Caco-2 (cell line): ENCODE measurements around the gene MAN2C1. TPM values are rescaled to one million over a fixed set of nuclear protein-coding genes. Genes with fewer than 3 reads are reported as not detected.

Experiments
- BruUV-seq: library from RNA; stranded (reverse); fragments of 400-500 nt; replicated peaks from 2 replicates; lab custom pipeline; 2021; lab: Mats Ljungman, UMichigan
- CTCF ChIA-PET: fragments of 300-600 bp; sonication (Branson Sonifier 250); formaldehyde crosslinking; loops from one replicate; lab custom pipeline; 2022; ENCODE audit warnings: antibody characterized with exemption; lab: Charles Lee
- POLR2A ChIA-PET: fragments of 300-600 bp; sonication (Branson Sonifier 250); formaldehyde crosslinking; loops from one replicate; lab custom pipeline; 2022; ENCODE audit warnings: antibody characterized with exemption; lab: Charles Lee
- DNase-seq, 2 experiments: peaks; one replicate each; pipeline versions ENCODE4 v3.0.0 to v3.0.0-alpha.2; 2020 to 2022
- H3K27me3 ChIP-seq: replicated peaks from 2 replicates; pipeline ENCODE4 v1.6.0; 2011; ENCODE audit warnings: low read length; ENCODE audit not compliant: control insufficient read depth, insufficient read depth
- H3K36me3 ChIP-seq: 2 replicates; pipeline ENCODE4 v1.5.1; 2011; ENCODE audit warnings: low read length; ENCODE audit not compliant: control insufficient read depth, insufficient read depth
- H3K4me1 ChIP-seq: fragments of 250-450 bp; sonication (Bioruptor Pico); 2 replicates; pipeline ENCODE4 v1.5.1; 2020; ENCODE audit warnings: mild to moderate bottlenecking
- H3K4me3 ChIP-seq: 2 replicates; pipeline ENCODE4 v1.5.1; 2011; ENCODE audit warnings: low read depth, mild to moderate bottlenecking, control low read depth, low read length
- H3K9me3 ChIP-seq: fragments of 250-450 bp; sonication (Bioruptor Pico); 2 replicates; pipeline ENCODE4 v1.5.1; 2020; ENCODE audit warnings: mild to moderate bottlenecking, moderate library complexity
- H3K27ac Mint-ChIP-seq: one replicate; pipeline ENCODE4 v1.8.0; 2022; ENCODE audit warnings: mixed read lengths; ENCODE audit not compliant: unreplicated experiment
- H3K27me3 Mint-ChIP-seq: one replicate; pipeline ENCODE4 v1.8.0; 2022; ENCODE audit warnings: mixed read lengths; ENCODE audit not compliant: insufficient read depth, unreplicated experiment
- H3K36me3 Mint-ChIP-seq: one replicate; pipeline ENCODE4 v1.8.0; 2022; ENCODE audit warnings: mild to moderate bottlenecking, mixed read lengths; ENCODE audit not compliant: insufficient read depth, unreplicated experiment
- H3K4me1 Mint-ChIP-seq: one replicate; pipeline ENCODE4 v1.8.0; 2022; ENCODE audit warnings: low read depth, mixed read lengths; ENCODE audit not compliant: unreplicated experiment
- H3K4me3 Mint-ChIP-seq: one replicate; pipeline ENCODE4 v1.8.0; 2022; ENCODE audit warnings: mild to moderate bottlenecking, moderate library complexity, mixed read lengths; ENCODE audit not compliant: unreplicated experiment
- H3K9me3 Mint-ChIP-seq: one replicate; pipeline ENCODE4 v1.8.0; 2022; ENCODE audit warnings: mixed read lengths; ENCODE audit not compliant: unreplicated experiment
- intact Hi-C: fragments of 100-400 bp; cut with micrococcal nuclease; formaldehyde crosslinking; loops from one replicate; pipeline ENCODE4 v1.10.0; 2022; ENCODE audit not compliant: unreplicated experiment
- total RNA-seq: library from RNA; stranded (reverse); gene quantifications from 2 replicates; pipeline ENCODE4 v1.2.3, GENCODE V29; 2022
- TF ChIP-seq, protein P1 (sequence below), 2 experiments: fragments of 200-600 bp in 1 of 2; IDR thresholded peaks; 1 replicate in 1 of 2; 2 replicates in 1 of 2; pipeline versions ENCODE4 v1.5.1 to v1.8.0; 2011 to 2022; ENCODE audit warnings: antibody characterized with exemption in 1 of 2, control low read depth in 1 of 2, inconsistent platforms in 1 of 2, low read depth in 1 of 2, low read length in 1 of 2, mild to moderate bottlenecking in 1 of 2, moderate library complexity in 1 of 2; ENCODE audit not compliant: insufficient read depth in 1 of 2, severe bottlenecking in 1 of 2, unreplicated experiment in 1 of 2

The MAN2C1 gene
- total RNA-seq, 1 experiment from 2014 or later: 140 TPM

DNA sequence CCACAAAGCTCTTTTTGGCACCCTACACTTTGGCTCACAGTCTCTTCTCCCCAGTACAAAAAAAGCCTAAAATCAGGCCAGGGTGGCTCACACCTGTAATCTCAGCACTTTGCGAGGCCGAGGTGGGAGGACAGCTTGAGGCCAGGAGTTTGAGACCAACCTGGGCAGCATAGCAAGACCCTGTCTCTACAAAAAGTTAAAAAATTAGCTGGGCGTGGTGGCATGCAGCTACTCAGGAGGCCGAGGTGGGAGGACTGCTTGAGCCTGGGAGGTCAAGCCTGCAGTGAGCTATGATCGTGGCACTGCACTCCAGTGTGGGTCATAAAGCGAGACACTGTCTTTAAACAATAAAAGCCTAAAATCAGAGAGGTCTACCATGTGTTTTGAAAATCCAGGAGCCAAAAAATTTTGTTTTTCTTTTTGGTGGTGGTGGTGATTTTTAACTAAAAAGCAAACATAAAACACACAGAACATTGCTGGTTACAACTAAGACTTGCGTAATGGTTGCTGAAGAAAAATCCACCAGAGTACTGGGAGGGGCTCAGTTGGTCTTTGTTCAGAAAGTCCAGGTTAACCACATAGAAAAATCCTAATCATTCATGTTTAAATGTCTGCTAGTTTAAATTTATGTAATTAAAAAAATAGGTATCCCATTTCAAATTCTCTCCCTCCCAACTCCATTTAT lies 1.6 kb upstream of the MAN2C1 start:
- no peak for DNase-seq
- ChIA-PET POLR2A (interaction anchor here (0.5 to 3.3 kb wide), 2 partner anchors 81 to 341 kb away, joined by 3 to 54 read pairs; partner anchors contain the start of gene SIN3A), CTCF (no interaction called here)
- Mint-ChIP-seq H3K4me3 (peak overlapping the region; percentile 93), H3K36me3 (peaks cover 72% of the 10 kb centered on the region), H3K9me3 (no peaks in the 10 kb centered on the region), H3K27me3 (no peaks in the 10 kb centered on the region), H3K4me1 (peaks cover 13% of the 10 kb centered on the region), H3K27ac (peak overlapping the region; percentile 93)
- Histone ChIP-seq H3K9me3 (no peaks in the 10 kb centered on the region), H3K4me1 (peaks cover 19% of the 10 kb centered on the region), H3K36me3 (peaks cover 4% of the 10 kb centered on the region), H3K27me3 (no peaks in the 10 kb centered on the region), H3K4me3 (peak overlapping the region; percentile 61)
- BruUV-seq: no TSS peak
- TF ChIP-seq, protein P1, sequence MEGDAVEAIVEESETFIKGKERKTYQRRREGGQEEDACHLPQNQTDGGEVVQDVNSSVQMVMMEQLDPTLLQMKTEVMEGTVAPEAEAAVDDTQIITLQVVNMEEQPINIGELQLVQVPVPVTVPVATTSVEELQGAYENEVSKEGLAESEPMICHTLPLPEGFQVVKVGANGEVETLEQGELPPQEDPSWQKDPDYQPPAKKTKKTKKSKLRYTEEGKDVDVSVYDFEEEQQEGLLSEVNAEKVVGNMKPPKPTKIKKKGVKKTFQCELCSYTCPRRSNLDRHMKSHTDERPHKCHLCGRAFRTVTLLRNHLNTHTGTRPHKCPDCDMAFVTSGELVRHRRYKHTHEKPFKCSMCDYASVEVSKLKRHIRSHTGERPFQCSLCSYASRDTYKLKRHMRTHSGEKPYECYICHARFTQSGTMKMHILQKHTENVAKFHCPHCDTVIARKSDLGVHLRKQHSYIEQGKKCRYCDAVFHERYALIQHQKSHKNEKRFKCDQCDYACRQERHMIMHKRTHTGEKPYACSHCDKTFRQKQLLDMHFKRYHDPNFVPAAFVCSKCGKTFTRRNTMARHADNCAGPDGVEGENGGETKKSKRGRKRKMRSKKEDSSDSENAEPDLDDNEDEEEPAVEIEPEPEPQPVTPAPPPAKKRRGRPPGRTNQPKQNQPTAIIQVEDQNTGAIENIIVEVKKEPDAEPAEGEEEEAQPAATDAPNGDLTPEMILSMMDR (IDR thresholded peaks at IDR 0.05; ENCODE audit: insufficient read depth in 1 of 2, low read depth in 1 of 2, low read length in 1 of 2, severe bottlenecking in 1 of 2, unreplicated experiment in 1 of 2): no peak
- intact Hi-C loops: no loop called here

DNA sequence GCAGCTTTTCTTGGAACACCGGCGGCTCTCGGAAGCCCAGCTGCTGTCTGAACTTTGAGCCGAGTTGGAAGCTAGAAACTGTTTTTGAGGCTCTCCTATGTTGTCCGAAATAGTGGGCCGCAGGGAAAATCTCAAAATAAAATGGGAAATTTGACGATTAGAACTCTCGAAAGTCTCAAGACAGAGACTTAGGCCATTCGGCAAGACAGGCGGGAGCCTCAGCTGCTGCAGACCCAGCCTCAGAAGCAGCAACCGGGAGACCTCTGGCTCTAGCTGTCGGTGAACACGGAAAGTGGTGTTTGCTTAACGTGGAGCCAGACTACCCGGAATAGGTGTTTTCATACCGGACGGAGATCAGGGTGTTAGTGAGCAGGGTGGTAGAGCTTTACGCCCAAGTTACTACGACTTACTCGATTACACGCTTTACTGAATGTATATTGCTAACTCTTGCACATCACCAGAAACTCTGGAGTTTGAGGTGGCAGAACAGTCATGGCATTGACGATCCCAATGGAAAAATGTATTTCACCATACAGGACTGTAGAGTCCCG lies 357 bp upstream of the MAN2C1 start:
- H3K9me3 ChIP-seq: no peaks in the 10 kb centered on the region
- TF ChIP-seq, protein P1 (IDR thresholded peaks at IDR 0.05; ENCODE audit: insufficient read depth in 1 of 2, low read depth in 1 of 2, low read length in 1 of 2, severe bottlenecking in 1 of 2, unreplicated experiment in 1 of 2): no peak
- peak overlapping the region; percentile 61 for H3K4me3 ChIP-seq
- Mint-ChIP-seq H3K27me3 (no peaks in the 10 kb centered on the region), H3K9me3 (no peaks in the 10 kb centered on the region), H3K36me3 (peaks cover 66% of the 10 kb centered on the region), H3K27ac (peak overlapping the region; percentile 93), H3K4me1 (peaks cover 13% of the 10 kb centered on the region), H3K4me3 (peak overlapping the region; percentile 93)
- ChIA-PET POLR2A (interaction anchor here (0.7 to 3.3 kb wide), 13 partner anchors 13 to 498 kb away, joined by 3 to 54 read pairs (median 3); partner anchors contain the start of genes COMMD4, IMP3, RPP25 and SIN3A), CTCF (interaction anchor here (1.0 to 2.2 kb wide), 10 partner anchors 12 to 374 kb away, joined by 3 to 33 read pairs (median 10); partner anchors contain the start of genes IMP3, SCAMP5, SIN3A and SNX33)
- intact Hi-C loops: loop anchor here (1.0 kb wide), 3 partner anchors 83 to 273 kb away; partner anchors contain the start of genes SIN3A and SNUPN
- no peak for DNase-seq
- peaks cover 3% of the 10 kb centered on the region for H3K36me3 ChIP-seq
- H3K27me3 ChIP-seq: no peaks in the 10 kb centered on the region
- H3K4me1 ChIP-seq: peaks cover 19% of the 10 kb centered on the region
- BruUV-seq: TSS peak; percentile 77

DNA sequence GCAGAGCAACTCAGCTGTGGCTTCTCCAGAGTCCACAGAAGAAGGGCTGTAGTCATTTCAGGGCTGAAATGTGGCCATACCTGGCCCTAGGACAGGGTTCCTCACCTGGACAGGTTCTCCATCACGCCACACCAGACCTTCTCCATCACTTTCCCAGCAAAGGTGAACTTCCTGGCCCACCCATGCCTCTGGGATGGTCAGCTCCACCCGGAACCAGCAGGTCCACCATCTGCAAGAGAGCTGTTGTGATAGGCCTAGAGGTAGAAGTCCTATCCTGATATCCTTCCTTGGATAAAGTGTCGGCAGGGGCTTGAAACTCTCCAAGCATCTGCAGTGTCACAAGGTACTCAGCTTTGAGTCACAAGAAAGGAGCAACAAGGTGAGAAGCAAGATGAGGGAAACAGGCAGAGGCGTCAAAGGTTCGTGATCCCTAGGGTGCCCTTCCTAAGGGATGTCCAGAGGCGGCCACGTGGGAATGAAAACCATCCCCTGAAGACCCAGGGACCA lies 948 bp downstream of the MAN2C1 start:
- POLR2A ChIA-PET: interaction anchor here (0.7 to 3.3 kb wide), 11 partner anchors 8 to 272 kb away, joined by 3 to 54 read pairs (median 4); partner anchors contain the start of genes COMMD4, IMP3, SIN3A and SNUPN
- TF ChIP-seq, protein P1 (IDR thresholded peaks at IDR 0.05; ENCODE audit: insufficient read depth in 1 of 2, low read depth in 1 of 2, low read length in 1 of 2, severe bottlenecking in 1 of 2, unreplicated experiment in 1 of 2): no peak
- no TSS peak for BruUV-seq
- Histone ChIP-seq H3K4me3 (no peak overlapping the region), H3K36me3 (peaks cover 3% of the 10 kb centered on the region), H3K9me3 (no peaks in the 10 kb centered on the region), H3K4me1 (peaks cover 19% of the 10 kb centered on the region), H3K27me3 (no peaks in the 10 kb centered on the region)
- intact Hi-C loops: no loop called here
- no peaks in the 10 kb centered on the region for H3K9me3 Mint-ChIP-seq
- peak overlapping the region; percentile 93 for H3K27ac Mint-ChIP-seq
- no peak for DNase-seq
- H3K4me1 Mint-ChIP-seq: peaks cover 13% of the 10 kb centered on the region
- peaks cover 60% of the 10 kb centered on the region for H3K36me3 Mint-ChIP-seq
- H3K4me3 Mint-ChIP-seq: peak overlapping the region; percentile 93
- CTCF ChIA-PET: interaction anchor here (0.6 to 2.2 kb wide), 23 partner anchors 13 to 319 kb away, joined by 3 to 33 read pairs (median 4); partner anchors contain the start of genes COMMD4, IMP3, SIN3A and SNUPN
- no peaks in the 10 kb centered on the region for H3K27me3 Mint-ChIP-seq
